GM11168 (cell line): ENCODE data around the gene RAET1L.
"Not testable (repeated sequence)": the region's sequence is repeated elsewhere in the genome, so short reads cannot be mapped to it uniquely, and the experiment has no call there.

Experiments
- in situ Hi-C: fragments of 300-500 bp; cut with MboI; formaldehyde crosslinking; loops from one replicate; pipeline ENCODE4 v1.12.0; 2022; ENCODE audit warnings: low sequenced_read_pairs; ENCODE audit not compliant: unreplicated experiment

Gene RAET1L

GRCh38 chr6:150024021-150024420 lies 1.3 kb downstream of the RAET1L start:
- in situ Hi-C loops: not testable (repeated sequence)

DNA sequence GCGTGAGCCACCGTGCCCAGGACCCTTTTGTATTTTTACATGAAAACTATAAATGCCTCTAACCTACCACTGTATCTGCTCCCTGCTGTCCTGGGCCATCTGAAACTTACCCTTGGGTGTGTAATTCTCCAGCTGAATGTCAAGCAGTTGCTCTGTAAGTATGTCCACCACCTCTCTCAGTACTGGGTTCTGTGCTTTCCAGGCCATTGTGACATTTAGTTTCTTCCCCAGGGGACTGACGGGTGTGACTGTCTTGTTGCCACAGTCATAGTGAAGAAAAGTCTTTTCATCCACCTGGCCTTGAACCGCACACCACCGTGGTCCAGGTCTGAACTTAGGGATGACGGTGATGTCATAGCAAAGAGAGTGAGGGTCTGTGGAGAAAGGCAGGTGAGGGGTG lies 3.5 kb downstream of the RAET1L start:
- in situ Hi-C loops: not testable (repeated sequence)

DNA sequence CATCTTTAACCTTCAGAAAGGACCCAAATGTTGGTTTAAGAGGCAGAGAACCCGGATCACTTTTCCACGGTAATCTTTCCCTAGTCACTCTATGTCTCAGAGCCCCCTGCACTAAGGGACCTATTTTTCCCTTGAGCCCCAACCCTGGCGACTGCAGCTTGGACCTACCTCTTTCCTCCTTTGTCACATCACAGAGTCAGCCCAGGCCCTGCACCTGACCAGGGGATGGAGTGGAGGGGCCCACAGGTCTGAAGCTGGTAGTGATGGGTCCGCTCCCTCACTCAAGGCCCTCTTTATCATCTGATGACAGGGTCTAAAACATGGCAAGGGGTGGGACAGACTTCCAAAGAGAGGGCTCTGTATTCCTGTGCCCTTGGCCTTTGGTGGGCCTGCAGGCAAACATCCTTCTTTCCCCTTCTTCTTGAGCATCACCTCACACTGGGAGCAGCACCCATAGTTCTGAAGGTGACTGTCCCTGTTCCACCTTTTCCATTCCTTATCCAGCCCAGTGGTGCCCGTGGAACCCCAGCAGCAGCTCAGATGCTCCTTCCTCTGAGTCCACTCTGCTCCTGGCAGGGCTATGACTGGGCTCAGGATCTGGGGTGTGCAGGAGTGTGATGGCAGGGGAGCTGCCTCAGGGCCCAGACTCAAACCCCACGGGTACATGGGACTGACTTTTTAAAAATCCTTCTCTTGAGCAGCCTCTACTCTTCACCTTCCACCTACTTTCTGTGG lies 6.3 kb downstream of the RAET1L start:
- in situ Hi-C loops: loop anchor here (5.0 to 10.0 kb wide), 2 partner anchors 87 to 174 kb away; no protein-coding TSS in a partner anchor

DNA sequence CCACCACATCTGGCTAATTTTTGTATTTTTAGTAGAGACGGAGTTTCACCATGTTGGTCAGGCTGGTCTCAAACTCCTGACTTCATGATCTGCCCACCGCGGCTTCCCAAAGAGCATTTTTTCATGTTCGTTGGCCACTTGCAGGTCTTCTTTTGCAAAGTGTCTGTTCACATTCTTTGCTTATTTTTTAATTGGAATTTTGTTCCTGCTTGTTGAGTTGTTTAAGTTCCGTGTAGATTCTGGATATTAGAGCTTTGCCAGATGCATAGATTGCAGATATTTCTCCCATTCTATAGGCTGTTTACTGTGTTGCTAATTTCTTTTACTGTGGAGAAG lies 8.2 kb downstream of the RAET1L start:
- in situ Hi-C loops: loop anchor here (5.0 to 10.0 kb wide), 2 partner anchors 85 to 172 kb away; no protein-coding TSS in a partner anchor

- in situ Hi-C loops: loop anchor here (5.0 to 10.0 kb wide), 2 partner anchors 84 to 172 kb away; no protein-coding TSS in a partner anchor
Measured at GRCh38 chr6:150016324-150017185, 8.8 kb downstream of the RAET1L start.

DNA sequence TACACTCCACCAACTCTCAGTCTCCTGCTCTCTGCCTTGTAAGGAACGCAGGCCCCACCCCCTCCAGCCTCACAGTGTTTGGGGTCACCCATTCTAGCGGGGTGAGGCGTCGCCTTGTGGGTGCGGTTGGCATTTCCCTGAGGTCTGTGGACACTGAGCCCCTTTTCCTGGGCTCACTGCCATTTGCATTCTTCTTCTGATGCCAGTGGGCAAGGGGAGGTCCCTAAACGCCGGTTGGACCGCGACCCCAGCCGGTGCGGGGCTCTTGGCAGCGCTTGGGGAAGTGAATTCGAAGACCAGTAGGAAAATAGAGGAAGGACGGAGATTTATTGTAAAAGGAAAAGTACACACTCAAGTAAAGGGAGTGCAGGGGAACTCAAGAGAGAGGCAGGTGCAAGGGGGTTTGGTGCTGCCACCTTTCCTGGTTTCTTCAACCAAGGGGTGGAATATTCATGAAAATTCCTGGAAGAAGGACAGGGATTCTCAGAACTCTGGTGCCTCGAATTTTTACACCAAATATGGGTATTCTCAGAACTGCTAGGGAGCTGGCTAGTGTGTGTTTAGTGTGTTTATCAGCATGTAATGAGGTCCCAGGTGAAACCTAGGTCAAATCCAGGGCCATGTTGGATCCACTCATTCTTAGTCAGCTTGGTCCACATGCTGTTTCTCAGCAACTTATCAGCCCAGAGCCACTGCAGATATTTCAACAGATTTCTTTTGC lies 9.9 kb downstream of the RAET1L start:
- in situ Hi-C loops: loop anchor here (5.0 to 10.0 kb wide), 2 partner anchors 83 to 171 kb away; no protein-coding TSS in a partner anchor

DNA sequence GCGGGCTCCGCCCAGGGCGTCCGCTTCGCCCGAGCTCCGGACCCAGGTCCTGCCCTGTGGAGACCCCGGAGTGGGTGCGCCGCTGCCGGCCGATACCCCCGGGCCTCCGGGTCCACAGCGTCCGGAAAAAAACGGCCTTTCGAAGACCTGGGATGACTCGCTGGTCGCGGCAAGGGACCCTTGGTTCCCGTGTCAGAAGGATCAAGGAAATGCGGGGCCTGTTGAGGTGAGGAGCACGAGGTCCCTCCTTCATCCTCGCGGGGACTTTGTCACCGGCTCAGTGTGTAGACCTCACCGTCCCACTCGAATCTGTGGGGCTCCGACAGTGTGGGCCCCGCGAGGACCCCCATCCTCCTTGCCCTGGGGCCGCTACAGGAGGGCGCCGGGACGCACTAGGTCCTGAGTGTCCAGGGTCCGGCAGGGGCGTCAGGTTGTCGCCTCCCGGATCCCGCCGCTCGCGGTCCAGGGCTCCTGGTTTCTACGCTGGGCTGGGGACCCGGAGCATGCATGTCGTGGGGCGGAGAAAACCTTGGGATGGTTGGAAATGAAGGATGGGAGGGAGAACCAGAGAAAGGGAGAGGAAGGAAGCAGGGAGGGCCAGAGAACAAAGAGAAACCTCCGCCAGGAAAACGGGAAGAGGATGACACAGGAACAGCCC lies 10.6 kb downstream of the RAET1L start:
- in situ Hi-C loops: loop anchor here (5.0 to 10.0 kb wide), 2 partner anchors 82 to 170 kb away; no protein-coding TSS in a partner anchor

DNA sequence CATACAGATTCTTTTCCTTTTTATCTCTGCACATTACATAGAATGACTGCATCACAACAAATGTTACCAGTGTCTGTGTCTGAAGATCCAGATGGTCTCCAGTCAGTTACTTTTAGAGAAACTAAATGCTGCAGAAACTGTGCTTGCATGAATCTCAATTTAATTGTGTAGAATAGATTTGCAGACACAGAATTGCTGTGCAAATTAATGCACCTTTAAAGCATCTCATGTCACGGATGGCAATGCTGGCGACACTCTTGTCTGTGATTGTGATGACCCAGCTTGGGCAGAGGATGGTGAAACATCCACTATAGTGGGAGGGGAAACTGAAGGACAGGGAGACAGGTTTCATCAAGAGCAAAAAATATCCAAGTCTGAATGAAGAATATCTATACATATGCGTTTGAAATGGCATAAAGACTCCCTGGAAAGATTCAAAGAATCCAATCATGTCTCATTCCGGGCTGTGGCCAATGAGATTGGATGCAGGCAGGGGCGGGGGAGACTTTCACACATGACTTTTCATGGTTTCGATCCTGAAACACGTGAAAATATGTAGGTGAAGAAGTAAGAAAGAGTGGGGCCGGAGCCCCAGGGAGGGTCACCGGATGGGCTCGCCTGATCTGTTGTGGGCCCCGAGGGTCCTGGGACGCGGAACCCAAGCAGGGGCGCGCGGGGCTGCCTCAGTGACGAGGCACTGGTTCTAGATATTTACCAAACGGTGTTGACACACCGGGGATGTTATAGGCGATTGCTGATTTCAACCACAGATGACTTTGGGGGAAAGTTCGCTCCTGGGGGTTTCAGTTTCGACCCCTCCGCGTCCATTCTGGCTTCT lies 11.3 kb downstream of the RAET1L start:
- in situ Hi-C loops: loop anchor here (10.0 kb wide), 1 partner anchor 169 kb away; no protein-coding TSS in a partner anchor

DNA sequence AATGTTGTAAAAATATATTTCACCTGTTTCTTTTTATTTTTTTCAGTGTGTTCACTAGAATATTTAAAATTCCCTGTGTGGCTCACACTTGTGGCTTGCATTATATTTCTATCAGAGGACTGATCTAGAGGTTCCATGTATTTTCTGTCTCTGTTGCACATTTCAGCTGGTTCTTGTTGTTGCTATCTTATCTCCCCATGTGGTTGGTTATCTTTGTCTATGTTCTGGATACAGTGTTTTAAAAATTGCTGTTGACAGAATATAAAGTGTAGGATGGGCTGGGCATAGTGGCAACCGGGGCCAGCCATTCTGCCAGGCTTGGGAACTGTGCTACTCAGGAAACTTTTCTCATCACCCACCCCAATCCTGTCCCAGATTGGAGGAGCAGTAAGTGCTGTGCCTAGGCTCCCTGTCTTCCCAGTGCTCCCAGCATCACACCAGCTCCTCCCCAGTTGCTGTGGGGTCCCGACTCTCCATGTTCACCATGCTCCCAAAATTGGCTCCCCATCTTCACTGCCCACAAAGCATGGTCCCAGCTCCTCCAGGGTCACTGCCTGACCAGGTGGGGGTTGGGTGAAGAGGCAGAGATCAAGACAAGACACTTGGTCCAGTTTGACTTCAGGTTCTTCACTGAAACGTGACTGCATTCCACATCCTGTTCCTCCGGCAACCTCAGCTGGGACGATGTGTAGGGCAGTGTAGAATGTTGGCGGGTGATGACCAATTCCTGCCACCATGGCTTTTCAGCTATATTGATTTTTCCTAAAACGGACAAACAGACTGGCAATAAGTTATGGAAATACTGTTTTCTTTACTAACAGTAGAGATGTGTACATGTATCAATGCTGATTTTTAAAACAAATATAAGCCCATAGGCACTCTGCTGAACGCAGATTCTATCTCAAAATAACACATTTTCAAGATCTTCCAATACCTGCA lies 12.2 kb downstream of the RAET1L start:
- in situ Hi-C loops: loop anchor here (10.0 kb wide), 1 partner anchor 168 kb away; no protein-coding TSS in a partner anchor

DNA sequence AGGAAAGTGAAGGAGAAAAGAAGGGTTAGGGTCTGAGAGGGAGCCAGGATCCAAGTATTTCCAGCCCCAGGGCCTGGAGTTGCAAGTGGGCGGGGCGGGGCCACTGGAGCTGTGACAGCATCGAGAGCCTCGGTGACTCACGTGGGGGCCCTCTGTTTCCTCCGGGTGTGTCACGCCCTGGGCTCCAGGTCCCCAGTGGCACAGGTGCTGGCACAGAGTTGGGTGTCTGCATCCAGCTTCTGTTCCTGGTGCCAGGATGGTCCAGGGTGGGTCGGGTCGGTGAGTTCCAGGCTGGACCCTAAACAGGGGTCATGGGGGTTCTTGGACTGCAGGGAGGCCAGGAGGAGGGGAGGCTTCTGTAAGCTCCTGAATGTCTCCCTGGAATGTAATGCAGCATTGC lies 16.7 kb downstream of the RAET1L start:
- in situ Hi-C loops: no loop called here

GRCh38 chr6:150006961-150007464 lies 18.3 kb downstream of the RAET1L start:
- in situ Hi-C loops: no loop called here

DNA sequence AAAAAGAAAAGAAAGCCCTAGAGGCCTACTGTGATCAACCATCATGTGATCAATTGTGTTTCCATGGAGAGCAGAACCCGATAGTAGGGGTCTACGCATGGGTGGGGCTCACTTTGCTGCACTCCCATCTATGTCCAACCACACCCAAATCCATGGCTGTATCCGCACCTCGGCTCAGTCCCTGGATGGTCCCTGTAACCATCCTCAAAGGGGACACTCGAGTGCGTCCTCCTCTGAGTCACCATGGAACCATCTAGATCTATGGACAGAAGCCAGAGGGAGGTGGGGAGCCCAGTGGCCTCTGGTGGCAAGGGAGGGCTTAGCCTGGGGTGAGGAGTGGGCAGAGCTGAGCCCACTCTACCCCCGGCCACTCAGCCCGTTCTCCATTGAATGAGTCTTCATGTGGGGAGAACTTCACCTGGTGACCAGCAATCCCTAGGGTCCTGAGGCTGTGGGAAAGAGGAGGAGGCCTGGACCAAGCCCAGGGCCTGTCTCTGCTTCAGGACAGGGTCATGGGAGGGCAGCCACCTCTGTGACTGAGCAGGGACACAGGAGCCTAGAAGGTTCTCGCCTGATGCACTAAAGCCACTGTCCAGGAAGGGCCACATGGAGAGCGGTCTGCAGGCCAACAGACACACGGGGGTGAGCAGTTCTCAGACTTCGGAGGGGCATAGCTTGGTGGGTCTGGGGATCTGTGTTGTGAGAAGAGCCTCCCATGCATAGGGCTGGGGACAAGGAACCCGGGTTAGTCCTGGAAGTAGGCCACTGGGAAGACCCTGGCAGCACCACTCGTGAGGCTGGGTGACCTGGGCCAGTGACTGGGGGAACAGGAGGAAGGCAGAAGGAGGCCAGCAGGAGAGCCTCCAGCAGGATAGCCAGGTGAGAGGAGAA lies 19.3 kb downstream of the RAET1L start:
- in situ Hi-C loops: no loop called here

GRCh38 chr6:150004783-150005717 lies 20.3 kb downstream of the RAET1L start:
- in situ Hi-C loops: no loop called here

DNA sequence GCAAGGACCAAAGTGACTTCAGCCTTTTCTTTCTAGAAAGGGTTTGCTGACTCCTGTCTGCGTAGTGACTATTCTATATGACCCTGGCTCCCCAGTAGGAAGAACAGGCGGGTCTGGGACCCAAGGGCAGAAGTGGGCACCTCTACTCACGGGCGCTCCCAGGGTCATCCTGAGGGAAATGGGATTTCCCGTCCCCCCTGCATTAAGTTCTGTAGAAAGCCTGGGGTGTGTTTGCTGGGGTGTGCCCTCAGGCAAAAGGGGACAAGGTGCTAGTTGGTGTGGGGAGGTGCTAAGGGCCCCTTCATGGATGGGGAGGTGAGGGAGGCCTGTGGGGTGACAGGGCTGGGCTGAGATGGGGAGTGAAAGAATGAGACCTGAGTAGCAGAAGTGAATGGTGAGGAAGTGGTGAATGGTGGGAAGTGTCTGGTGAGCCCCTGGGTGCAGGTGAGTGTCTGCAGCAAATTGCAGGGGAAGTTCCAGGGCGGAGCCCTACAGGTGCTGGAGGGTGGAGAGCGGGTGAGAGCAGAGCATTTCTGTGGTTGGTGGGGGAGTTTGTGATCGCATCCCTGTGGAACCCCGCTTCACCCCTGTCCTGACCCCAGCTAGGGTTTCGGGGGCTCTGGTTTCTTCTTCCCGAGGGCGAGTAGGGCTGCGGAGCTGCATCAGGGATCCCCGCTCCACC lies 21.1 kb downstream of the RAET1L start:
- in situ Hi-C loops: no loop called here

DNA sequence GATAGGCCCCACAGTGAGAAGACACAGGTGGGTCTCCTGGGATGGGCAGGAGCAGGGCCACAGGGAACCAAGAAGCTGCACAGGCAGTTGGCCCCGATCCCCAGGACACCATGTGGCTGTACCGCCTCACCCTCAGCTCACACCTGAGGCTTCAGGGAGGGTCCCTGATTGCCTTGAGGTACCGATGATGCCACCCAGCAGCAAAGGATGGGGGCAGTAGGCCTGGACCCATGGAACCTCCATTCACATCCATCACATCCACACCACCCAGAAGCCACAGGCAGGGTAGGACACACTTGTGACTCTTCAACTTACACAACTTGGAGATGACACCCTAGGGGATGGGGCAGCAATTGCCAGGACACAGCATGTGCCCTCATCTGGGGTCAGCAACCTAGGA lies 21.7 kb downstream of the RAET1L start:
- in situ Hi-C loops: not testable (repeated sequence)
